KOPT-K1 (cell line): Measurements from ENCODE around the gene EIF4H.
"Not testable (repeated sequence)": the region's sequence is repeated elsewhere in the genome, so short reads cannot be mapped to it uniquely, and the experiment has no call there.

Experiments
- H3K27ac ChIP-seq: fragments of 200-600 bp; sonication (generic); 2 replicates; pipeline ENCODE4 v1.5.1; 2016; ENCODE audit warnings: antibody characterized with exemption, mild to moderate bottlenecking, low read depth, low read length; ENCODE audit not compliant: poor library complexity, severe bottlenecking
- H3K36me3 ChIP-seq: fragments of 200-600 bp; sonication (generic); 2 replicates; pipeline ENCODE4 v1.5.1; 2017; ENCODE audit warnings: antibody characterized with exemption, mild to moderate bottlenecking, low read length, moderate library complexity; ENCODE audit not compliant: insufficient read depth
- H3K9me3 ChIP-seq: fragments of 200-600 bp; sonication (generic); 2 replicates; pipeline ENCODE4 v1.5.1; 2017; ENCODE audit warnings: antibody characterized with exemption, low read length, mild to moderate bottlenecking; ENCODE audit not compliant: insufficient read depth, poor library complexity, severe bottlenecking

Gene EIF4H

DNA sequence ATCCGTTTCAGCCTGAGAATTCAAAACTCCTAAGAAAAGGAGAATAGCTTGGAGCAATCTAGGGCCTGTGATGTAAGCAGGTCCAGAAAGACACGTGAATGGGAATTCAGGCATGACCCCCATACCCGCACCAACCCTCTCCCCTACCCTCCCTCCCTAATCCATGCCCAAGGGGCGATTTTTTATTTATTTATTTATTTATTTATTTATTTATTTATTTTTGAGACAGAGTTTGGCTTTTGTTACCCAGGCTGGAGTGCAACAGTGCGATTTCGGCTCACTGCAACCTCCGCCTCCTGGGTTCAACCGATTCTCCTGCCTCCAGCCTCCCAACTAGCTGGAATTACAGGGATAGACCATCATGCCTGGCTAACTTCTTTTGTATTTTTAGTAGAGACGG lies 16.6 kb upstream of the EIF4H start:
- H3K27ac ChIP-seq = no peak overlapping the region
- no peaks in the 10 kb centered on the region for H3K36me3 ChIP-seq
- no peaks in the 10 kb centered on the region for H3K9me3 ChIP-seq

- no peaks in the 10 kb centered on the region for H3K9me3 ChIP-seq
- H3K36me3 ChIP-seq = no peaks in the 10 kb centered on the region
- H3K27ac ChIP-seq = no peak overlapping the region
Measured at GRCh38 chr7:74164985-74165456, 9.1 kb upstream of the EIF4H start.

GRCh38 chr7:74165867-74166593 lies 8.1 kb upstream of the EIF4H start:
- Histone ChIP-seq H3K36me3 (no peaks in the 10 kb centered on the region), H3K9me3 (no peaks in the 10 kb centered on the region), H3K27ac (no peak overlapping the region)

DNA sequence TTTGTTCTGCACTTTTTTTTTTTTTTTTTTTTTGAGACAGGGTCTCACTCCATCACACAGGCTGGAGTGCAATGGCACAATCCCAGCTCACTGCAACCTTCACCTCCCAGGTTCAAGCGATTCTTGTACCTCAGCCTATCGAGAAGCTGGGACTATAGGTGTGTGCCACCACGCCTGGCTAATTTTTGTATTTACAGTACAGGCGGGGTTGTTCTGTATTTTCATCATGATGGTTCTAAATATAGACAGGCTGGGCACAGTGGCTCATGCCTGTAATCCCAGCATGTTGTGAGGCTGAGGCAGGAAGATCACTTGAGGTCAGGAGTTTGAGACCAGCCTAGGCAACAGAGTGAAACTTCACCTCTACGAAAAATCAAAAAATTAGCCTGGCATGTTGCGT lies 6.8 kb upstream of the EIF4H start:
- H3K36me3 ChIP-seq, H3K27ac ChIP-seq, H3K9me3 ChIP-seq: not testable (repeated sequence)

- H3K36me3 ChIP-seq = peaks cover 21% of the 10 kb centered on the region
- H3K9me3 ChIP-seq = no peaks in the 10 kb centered on the region
- H3K27ac ChIP-seq = no peak overlapping the region
Measured at GRCh38 chr7:74173074-74173473, 1.1 kb upstream of the EIF4H start.

DNA sequence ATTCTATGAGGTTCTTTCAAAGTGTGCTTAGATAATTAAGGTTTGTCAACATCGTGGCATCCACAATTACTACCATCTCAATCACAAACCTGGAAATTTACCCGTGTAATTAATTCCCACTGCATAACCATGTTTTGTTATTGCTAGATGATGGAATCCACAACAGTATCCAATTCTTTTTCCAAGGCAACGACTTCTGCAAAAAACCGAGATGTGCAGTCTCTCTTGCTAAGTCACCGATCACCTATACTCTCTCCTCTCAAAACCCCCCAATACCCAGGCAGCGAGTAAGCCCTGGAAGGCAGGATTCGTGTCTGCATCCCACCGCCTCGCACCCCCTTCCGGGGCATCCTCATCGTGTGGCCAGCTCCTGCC lies 678 bp upstream of the EIF4H start:
- Histone ChIP-seq H3K27ac (peak overlapping the region; percentile 84), H3K36me3 (peaks cover 25% of the 10 kb centered on the region), H3K9me3 (no peaks in the 10 kb centered on the region)

DNA sequence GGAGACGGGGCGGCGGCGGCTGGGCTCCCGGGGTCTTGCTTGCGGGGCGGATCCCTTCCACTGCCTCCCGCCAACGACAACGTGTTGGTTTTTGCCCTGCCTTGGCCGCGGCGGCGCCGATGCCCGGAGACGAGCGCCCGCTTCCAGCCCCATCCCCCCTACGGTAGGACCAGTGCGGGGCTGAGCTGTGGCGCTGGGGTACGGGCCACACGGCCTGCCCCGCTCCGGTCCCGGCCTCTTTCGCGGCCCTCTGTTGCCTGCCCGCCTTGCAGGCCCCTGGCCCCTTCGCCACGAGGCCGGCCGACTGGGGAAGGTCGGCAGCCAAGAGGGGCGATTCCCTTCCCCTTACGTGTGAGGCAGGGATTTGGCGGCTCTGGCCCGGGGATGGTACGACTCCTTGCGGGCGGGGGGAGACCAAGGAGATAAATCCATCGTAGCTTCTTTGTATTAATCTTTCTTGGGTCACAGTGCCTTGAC lies 488 bp downstream of the EIF4H start:
- Histone ChIP-seq H3K27ac (peak overlapping the region; percentile 84), H3K36me3 (peaks cover 36% of the 10 kb centered on the region), H3K9me3 (no peaks in the 10 kb centered on the region)

DNA sequence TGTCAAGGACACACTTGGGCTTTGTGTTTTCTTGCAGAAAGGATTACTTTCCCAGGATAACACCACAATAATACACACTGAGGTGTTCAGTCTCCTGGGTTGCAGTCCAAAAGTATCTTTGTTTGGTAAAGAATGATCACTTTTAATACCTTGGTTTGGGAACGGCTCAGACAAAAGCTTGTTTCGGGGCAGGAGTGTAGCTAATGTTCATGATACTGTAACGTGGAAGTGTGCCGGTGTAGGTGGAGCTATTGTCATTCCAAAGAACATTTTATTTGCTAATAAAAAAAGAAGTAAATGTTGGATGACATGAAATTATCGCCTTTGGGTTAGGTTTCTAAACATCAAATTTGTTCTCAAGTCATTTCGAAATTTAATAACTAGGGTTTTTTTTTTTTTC lies 1.2 kb downstream of the EIF4H start:
- Histone ChIP-seq H3K9me3 (no peaks in the 10 kb centered on the region), H3K27ac (peak overlapping the region; percentile 84), H3K36me3 (peaks cover 43% of the 10 kb centered on the region)

GRCh38 chr7:74176555-74176954 lies 2.4 kb downstream of the EIF4H start:
- peaks cover 56% of the 10 kb centered on the region for H3K36me3 ChIP-seq
- H3K27ac ChIP-seq = no peak overlapping the region
- no peaks in the 10 kb centered on the region for H3K9me3 ChIP-seq

DNA sequence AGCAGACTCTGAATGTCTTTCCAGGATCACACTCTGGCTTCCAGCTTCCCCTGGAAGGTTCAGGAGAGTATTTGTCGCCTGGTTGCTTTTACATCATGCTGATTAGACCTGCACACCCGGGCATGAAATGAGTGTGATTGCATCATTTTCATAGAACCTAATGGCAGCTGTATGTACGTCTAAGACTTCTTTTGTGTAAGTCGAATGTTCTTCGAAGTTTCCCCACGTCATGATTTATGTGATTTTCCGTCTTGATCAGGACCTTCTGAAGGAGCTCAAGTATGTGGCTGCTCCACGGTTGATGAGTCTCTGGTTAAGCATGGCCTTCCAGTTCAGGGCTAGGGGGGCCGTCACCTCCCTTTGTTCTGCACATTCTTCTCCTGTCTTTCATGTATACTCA lies 4.5 kb downstream of the EIF4H start:
- H3K9me3 ChIP-seq = no peaks in the 10 kb centered on the region
- peaks cover 76% of the 10 kb centered on the region for H3K36me3 ChIP-seq
- H3K27ac ChIP-seq = no peak overlapping the region

DNA sequence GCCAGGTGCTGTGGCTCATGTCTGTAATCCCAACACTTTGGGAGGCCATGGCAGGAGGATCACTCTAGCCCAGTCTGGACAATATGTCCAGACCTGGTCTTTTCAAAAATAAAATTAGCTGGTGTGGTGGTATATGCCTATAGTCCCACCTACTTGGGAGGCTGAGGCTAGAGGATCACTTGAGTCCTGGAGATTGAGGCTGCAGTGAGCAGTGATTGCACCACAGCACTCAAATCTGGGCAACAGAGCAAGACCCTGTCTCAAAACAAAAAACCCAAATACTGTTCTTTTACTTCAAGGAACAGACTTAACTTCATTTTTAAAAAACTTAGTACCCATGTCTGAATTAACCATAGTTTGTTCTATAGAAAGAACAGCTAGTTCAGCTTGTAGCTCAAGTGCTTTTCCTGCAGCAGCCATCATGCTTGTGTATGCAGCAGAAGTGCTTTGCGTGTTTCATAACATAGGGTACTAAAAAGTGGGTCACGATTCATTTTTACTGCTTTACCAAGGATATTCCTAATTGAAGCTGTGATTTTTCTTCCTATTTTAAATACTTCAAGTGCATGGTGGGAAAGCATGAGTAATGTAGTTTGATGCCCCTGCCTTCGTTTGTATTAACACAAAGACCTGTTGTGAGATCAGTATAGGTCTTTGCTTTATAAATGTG lies 5.9 kb downstream of the EIF4H start:
- Histone ChIP-seq H3K36me3 (peaks cover 91% of the 10 kb centered on the region), H3K27ac (no peak overlapping the region), H3K9me3 (no peaks in the 10 kb centered on the region)

- H3K36me3 ChIP-seq = peaks cover 99% of the 10 kb centered on the region
- no peak overlapping the region for H3K27ac ChIP-seq
- H3K9me3 ChIP-seq = no peaks in the 10 kb centered on the region
Measured at GRCh38 chr7:74180866-74181265, 6.7 kb downstream of the EIF4H start.

DNA sequence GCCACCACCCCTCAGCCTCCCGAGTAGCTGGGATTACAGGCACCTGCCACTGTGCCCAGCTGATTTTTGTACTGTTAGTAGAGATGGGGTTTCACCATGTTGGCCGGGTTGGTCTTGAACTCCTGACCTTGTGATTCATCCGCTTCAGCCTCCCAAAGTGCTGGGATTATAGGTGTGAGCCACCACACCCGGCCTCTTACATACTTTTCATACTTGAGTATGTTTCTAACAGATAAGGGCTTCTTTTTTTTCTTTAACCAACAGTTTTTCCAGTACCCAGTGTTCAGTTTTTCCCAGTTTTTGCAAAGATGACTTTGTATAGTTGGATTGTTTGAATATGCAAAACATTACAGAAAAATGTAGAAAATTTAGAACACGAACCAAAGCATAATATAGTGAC lies 7.7 kb downstream of the EIF4H start:
- H3K9me3 ChIP-seq = no peaks in the 10 kb centered on the region
- H3K27ac ChIP-seq = no peak overlapping the region
- peaks cover 100% of the 10 kb centered on the region for H3K36me3 ChIP-seq

- Histone ChIP-seq H3K36me3 (peaks cover 100% of the 10 kb centered on the region), H3K27ac (no peak overlapping the region), H3K9me3 (no peaks in the 10 kb centered on the region)
Measured at GRCh38 chr7:74182453-74183090, 8.4 kb downstream of the EIF4H start.

DNA sequence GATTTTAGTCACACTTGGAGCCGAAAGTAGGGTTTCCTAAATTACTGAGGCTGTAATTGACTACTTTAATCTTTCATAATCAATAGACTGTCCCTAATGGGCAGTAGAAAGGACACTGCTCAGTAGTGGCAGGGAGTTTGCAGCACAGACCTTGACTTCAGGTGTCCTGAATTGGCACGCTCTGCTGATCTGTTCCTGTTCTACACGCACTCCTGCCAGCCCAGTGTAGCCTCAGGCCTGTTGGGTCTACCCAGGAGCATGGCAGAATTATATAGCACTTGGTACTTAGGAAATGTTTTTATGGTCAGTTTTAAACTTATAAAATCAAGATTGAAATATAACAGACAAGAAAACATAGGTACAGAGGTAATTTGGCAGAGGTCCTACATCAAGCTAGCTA lies 9.0 kb downstream of the EIF4H start:
- Histone ChIP-seq H3K9me3 (no peaks in the 10 kb centered on the region), H3K36me3 (peaks cover 100% of the 10 kb centered on the region), H3K27ac (no peak overlapping the region)
